Lower lobe of right lung (tissue), 2 donors: ENCODE results near the gene RPS4Y1. TPM values are rescaled to one million over a fixed set of nuclear protein-coding genes. Genes with fewer than 3 reads are reported as not detected.
A peak's percentile ranks its signal among the peaks of the same experiment; 100 is the strongest.

Source experiments
- ATAC-seq, 2 donors: fragments of 200-7000 bp; cut with Tn5 transposase; one replicate each; pipeline ENCODE4 v1.9.1; 2020 to 2022; ENCODE audit warnings: mild to moderate bottlenecking in 2 of 2, moderate library complexity in 2 of 2
- DNase-seq: peaks from one replicate; pipeline ENCODE4 v3.0.0-alpha.2; 2020
- H3K27ac ChIP-seq: fragments of 200-600 bp; one replicate; pipeline ENCODE4 v1.8.0; 2022
- H3K27me3 ChIP-seq: fragments of 200-600 bp; one replicate; pipeline ENCODE4 v1.8.0; 2022; ENCODE audit warnings: low read depth
- H3K36me3 ChIP-seq: fragments of 200-600 bp; one replicate; pipeline ENCODE4 v1.8.0; 2022; ENCODE audit warnings: mild to moderate bottlenecking
- H3K4me1 ChIP-seq: fragments of 200-600 bp; one replicate; pipeline ENCODE4 v1.8.0; 2022
- H3K4me3 ChIP-seq: fragments of 200-600 bp; one replicate; pipeline ENCODE4 v1.8.0; 2022; ENCODE audit warnings: mild to moderate bottlenecking
- H3K9me3 ChIP-seq: fragments of 200-600 bp; one replicate; pipeline ENCODE4 v1.8.0; 2022
- intact Hi-C: fragments of 100-400 bp; cut with DNase I; formaldehyde crosslinking; loops from one replicate; pipeline ENCODE4 v1.11.0; 2022
- total RNA-seq: library from RNA; stranded (reverse); fragmentation: NEBNext Ultra II Directional; extraction: Animal tissue kit (Norgen Biotek cat#: 25700); gene quantifications from one replicate; pipeline ENCODE4 v1.2.1, GENCODE V29; 2021
- TF ChIP-seq, protein P1 (sequence below): fragments of 200-600 bp; IDR thresholded peaks from one replicate; pipeline ENCODE4 v1.8.0; 2022; ENCODE audit warnings: antibody characterized with exemption, mild to moderate bottlenecking
- donor health status: DM: no; HTN: yes; CAD: no; lungs with severe emphysema.

The RPS4Y1 gene
- total RNA-seq, 1 donor from 2014 or later, result 211 TPM

DNA sequence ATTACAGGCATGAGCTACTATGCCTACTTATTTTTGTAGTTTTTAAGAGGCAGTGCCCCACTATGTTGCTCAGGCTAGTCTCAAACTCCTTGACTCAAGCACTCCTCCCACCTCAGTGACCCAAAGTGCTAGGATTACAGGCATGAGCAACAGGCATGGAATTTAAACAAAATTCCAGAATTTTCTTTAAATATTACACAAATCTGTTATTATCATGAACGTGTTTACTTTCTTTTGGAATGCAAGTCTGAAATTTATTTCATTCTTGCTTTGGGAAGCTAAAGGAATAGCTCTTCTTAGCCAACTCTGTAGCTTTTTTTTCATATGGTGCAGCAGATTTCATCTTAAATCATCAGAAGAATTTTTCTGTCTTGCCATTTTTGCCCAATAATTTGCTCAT is 66.0 kb downstream of the RPS4Y1 start:
- DNase-seq (no peak), ATAC-seq (no peak)
- H3K27me3 ChIP-seq, result no peaks in the 10 kb centered on the region
- H3K4me1 ChIP-seq, result no peaks in the 10 kb centered on the region
- intact Hi-C loops, result no loop called here
- TF ChIP-seq, protein P1, sequence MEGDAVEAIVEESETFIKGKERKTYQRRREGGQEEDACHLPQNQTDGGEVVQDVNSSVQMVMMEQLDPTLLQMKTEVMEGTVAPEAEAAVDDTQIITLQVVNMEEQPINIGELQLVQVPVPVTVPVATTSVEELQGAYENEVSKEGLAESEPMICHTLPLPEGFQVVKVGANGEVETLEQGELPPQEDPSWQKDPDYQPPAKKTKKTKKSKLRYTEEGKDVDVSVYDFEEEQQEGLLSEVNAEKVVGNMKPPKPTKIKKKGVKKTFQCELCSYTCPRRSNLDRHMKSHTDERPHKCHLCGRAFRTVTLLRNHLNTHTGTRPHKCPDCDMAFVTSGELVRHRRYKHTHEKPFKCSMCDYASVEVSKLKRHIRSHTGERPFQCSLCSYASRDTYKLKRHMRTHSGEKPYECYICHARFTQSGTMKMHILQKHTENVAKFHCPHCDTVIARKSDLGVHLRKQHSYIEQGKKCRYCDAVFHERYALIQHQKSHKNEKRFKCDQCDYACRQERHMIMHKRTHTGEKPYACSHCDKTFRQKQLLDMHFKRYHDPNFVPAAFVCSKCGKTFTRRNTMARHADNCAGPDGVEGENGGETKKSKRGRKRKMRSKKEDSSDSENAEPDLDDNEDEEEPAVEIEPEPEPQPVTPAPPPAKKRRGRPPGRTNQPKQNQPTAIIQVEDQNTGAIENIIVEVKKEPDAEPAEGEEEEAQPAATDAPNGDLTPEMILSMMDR, result no peak
- no peak overlapping the region for H3K4me3 ChIP-seq
- no peaks in the 10 kb centered on the region for H3K36me3 ChIP-seq
- no peaks in the 10 kb centered on the region for H3K9me3 ChIP-seq
- H3K27ac ChIP-seq, result no peak overlapping the region

DNA sequence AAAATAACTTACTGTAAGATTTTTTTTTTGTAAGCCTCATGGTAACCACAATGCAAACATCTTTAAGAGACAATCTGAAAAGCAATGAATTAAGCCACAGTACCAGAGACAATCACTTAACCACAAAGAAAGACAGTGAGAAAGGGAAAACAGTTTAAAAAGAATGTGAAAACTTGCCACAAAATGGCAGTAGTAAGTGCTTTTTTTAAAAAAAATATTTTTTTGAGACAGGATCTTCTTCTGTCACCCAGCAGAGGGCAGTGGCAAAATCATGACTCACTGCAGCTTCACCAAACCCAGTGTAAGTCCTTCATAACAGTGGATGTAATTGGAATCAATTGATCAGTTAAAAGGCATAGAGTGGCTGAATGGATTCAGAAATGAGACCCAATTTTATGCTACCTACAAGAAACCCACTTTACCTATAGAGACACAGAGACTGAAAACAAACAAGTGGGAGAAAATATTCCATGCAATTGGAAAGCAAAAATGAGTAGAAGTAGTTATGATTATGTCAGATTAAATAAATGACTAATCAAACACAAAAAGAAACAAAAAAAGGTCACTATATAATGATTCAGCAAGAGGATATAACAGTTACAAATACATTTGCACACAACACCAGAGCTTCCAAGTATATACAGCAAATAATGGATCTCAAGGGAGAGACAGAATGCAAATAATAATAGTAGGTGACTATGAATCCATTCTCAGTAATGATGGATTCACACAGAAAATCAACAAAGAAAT is 71.8 kb downstream of the RPS4Y1 start:
- TF ChIP-seq, protein P1, result peak; percentile 19
- Histone ChIP-seq H3K4me1 (no peaks in the 10 kb centered on the region), H3K9me3 (no peaks in the 10 kb centered on the region), H3K27me3 (no peaks in the 10 kb centered on the region), H3K4me3 (no peak overlapping the region), H3K36me3 (no peaks in the 10 kb centered on the region), H3K27ac (no peak overlapping the region)
- DNase-seq (no peak), ATAC-seq (no peak)
- intact Hi-C loops, result no loop called here

Other genes with a start within 250 kb of the RPS4Y1 start
- not detected for gene SRY, start 53.9 kb upstream of the RPS4Y1 start, total RNA-seq
- 21.2 TPM for gene ZFY, start 93.8 kb downstream of the RPS4Y1 start, total RNA-seq